Left renal pelvis (tissue), 4 donors: ENCODE results near the gene SLC26A5. TPM values are rescaled to one million over a fixed set of nuclear protein-coding genes. Genes with fewer than 3 reads are reported as not detected.

ENCODE experiments used
- DNase-seq, 4 donors: peaks; one replicate each; pipeline ENCODE4 v3.0.0-alpha.2; 2013; ENCODE audit warnings: low read depth in 4 of 4, low spot score in 3 of 4
- polyA plus RNA-seq, 4 donors: library from polyadenylated mRNA; unstranded; fragments of 120-200 nt; gene quantifications; one replicate each; pipeline ENCODE4 v1.2.1, GENCODE V29; 2013; ENCODE audit not compliant: insufficient read length in 4 of 4

Gene SLC26A5
- polyA plus RNA-seq, 4 donors: 0.18 to 0.55 (median 0.20) TPM

- no peak for DNase-seq
These were observed 97.6 kb downstream of the SLC26A5 start for GRCh38 chr7:103348452-103348851.

DNA sequence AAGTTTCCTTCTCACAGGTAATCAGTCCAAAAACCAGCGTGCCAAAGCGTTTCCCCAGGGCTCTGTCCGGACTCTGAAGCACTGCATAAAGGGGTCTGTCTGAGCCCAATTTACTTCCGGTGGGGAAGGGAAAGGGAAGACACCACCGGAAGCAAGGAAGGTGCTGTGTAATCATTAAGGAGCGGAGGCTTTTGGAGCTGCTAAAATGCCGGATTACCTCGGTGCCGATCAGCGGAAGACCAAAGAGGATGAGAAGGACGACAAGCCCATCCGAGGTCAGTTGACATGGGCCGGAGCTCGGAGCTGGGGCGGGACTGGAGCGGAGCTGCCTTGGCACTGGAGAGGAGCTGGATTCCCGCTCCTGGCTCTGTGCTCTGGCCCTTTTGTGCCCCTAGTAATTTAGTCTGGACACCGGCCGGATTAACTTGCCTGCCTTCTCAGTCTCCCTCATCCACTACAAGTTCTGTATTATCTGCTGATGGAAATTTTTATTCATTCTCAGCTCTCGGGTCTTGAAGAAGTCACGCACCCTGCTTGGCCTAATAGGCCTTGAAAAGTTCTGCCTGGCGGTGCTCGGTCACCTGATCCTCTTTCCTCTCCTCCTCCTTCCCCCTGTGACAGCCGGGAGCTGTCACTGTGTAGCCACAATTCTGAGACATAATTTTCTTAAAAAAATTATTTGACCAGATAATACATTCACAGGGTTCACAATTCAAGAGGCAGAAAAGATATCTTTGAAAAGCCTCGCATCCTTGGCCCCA, 98.3 kb downstream of the SLC26A5 start, which contains the start of gene PSMC2:
PSMC2 (plus strand) TSS at position 137 of the 761 bp plus-strand sequence; CDS start at position 206, 69 bp downstream.
- peak; percentile 86 to 90 (median 88) for DNase-seq

- DNase-seq: no peak
These were observed 99.6 kb downstream of the SLC26A5 start for GRCh38 chr7:103346396-103346795.

DNA sequence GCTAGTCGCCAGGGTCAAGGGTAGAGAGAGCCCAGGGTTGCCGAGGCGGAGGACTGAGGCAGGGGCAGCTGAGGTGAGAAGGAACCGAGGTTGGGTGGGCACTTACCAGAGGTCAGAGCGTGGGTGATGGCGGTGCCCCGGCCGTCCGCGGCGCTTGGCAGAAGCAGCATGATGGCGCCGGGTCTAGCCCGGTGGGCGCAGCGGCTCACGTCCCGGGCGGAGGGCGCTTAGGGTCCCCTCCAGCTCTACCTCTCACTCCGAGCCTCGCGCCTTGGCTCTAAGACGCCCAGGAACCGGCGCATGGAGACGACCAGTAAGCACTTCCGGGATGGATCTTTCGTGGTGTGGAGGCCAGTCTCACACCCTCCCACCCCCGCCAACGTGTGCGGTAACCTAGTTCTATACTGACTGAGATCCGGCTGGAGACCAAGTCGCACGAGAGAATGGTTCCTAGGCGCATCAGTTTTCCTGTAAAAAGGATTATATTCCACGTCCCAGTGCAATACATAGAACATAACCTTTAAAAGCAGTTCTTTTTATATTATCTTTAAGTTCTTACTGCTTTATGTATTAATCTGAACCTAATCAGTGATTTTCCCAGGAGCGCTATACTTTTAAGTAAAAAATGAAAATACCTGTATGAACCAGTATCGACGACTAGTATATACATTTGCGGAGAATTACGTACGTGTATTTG, 101.4 kb downstream of the SLC26A5 start, which contains the start of gene DNAJC2:
DNAJC2 (minus strand) TSS at position 315 of the 697 bp plus-strand sequence; CDS start at position 170, 145 bp downstream.
- DNase-seq: peak; percentile 81 to 85 (median 82)

DNA sequence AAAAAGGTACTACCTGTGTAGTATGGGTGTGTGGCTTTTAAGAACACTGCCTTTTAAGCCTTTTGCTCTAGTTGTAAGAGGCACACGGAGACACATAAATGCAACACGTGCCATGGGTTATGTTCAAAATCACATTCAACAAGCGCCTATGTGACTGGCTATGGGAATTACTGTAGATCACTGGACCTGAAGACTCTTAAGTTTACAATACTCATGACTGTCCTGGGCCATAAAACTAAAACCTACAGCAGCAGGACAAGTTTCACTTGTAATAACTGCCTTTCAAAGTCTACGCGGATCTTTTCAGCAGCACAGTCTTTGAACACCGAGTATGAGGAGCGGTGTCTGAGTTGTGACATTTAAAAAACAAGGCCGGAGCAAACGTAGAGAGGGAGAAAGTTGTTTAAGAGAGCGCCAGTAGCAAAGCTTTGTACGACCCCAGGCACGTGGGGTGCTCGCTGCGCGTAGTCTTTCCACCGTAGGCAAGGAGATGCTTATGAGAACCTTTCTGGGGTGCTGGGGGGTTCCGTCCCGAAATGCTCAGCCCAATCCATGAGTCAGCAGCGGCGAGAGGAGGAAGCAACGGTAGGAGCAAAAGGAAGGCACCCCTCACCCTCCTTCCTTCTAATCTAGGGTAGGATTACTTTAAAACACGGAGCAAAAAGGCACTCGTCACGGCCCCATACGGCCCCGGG, 102.1 kb downstream of the SLC26A5 start:
- peak in 3 of 4 donors; percentile 5 to 10 (median 8) for DNase-seq

DNA sequence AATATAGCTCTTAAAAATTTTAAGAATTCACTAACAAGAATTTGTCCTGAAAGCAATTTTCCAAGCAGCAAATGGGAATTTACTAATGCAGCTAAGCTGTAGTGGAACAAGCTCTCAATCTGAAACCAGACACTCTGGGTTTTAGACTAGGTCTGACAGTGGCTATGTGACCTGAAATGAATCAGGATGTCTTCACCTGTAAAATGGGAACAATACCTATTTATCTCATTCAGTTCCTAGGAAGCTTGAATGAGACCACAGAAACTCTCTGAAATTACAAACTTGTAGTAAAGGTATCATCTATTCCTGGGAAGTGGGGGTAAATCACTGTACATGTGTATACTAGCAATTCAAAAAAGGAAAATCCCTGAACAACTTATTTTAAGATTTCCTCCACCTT, 102.7 kb downstream of the SLC26A5 start:
- DNase-seq: no peak

- no peak for DNase-seq
These were observed 104.5 kb downstream of the SLC26A5 start for GRCh38 chr7:103341466-103341865.

DNA sequence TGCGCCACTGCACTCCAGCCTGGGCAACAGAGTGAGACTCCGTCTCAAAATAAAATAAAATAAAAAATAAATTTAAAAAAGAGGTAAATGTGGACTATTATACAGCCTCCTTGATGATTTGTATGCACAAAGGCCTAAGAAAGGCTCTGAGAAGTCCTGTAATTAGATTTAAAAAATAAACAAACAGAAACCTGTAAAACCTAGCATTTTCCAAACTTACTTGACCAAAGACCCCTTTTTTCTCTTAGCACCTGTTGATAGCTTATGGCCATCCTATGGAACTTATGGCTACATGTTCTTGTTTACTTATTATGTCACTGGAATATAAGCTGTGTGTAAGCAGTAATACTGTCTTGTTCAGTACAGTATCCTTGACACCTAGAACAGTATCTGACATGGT, 107.1 kb downstream of the SLC26A5 start:
- no peak for DNase-seq

DNA sequence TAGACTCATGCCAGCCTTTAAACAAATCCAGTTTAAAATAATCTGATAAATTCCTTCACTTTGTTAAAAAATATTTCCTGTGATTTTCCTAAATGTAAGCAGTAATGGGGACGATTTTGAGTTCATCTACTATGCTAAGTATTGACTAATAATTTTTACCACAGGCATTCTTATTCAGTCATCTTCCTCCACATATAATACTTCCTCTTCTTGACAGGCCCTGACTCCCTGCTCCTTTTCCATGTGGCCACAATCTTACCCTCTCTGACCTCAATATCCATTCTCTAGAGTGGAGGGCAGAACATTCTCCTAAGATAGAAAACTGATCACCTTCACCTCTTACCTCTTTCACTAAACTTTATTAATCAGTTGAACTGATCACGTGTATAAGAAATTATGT, 109.2 kb downstream of the SLC26A5 start:
- no peak for DNase-seq

DNA sequence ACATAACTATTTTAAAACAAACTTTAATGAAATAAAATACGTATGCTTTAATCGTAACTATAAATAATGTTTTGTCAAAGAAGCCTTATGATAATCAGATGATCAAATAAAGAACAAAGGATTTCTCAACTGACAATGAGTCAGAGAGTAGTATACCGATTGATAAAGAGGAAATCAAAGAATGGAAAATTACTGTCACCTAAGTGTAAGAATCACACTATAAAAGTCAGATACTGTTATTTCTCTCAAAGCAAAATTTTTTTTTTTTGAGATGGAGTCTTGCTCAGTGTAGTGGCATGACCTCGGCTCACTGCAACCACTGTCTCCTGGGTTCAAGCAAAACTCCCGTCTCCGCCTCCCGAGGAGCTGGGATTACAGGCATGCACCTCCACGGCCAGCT, 120.3 kb downstream of the SLC26A5 start:
- no peak for DNase-seq

Other genes with a start within 250 kb of the SLC26A5 start
- 100 to 1,000 TPM in 3 of 4 donors, 10 to 100 TPM in 1; 70.2 to 112 (median 101) TPM for gene PMPCB, start 148.8 kb downstream of the SLC26A5 start, polyA plus RNA-seq
- 10 to 100 TPM; 36.9 to 54.5 (median 49.2) TPM for gene DNAJC2, start 101.4 kb downstream of the SLC26A5 start, polyA plus RNA-seq
- 100 to 1,000 TPM in 3 of 4 donors, 10 to 100 TPM in 1; 99.4 to 129 (median 108) TPM for gene PSMC2, start 98.6 kb downstream of the SLC26A5 start, polyA plus RNA-seq